Esophagus squamous epithelium (tissue), 4 donors: ENCODE measurements around the gene BCL2L11.

Experiments used
- POLR2A ChIP-seq, 4 donors: fragments of 450-650 bp; IDR thresholded peaks; one replicate each; pipeline ENCODE4 v1.6.1; 2017; ENCODE audit warnings: antibody characterized with exemption in 4 of 4, mild to moderate bottlenecking in 4 of 4, moderate library complexity in 3 of 4
- TF ChIP-seq, protein P1 (sequence below), 6 experiments: fragments of 450-650 bp in 4 of 6; fragments of 200-600 bp in 2 of 6; sonication (generic) in 2 of 6; IDR thresholded peaks; one replicate each; pipeline ENCODE4 v1.5.1; 2016 to 2019; ENCODE audit warnings: antibody characterized with exemption in 6 of 6, mild to moderate bottlenecking in 4 of 6, moderate library complexity in 4 of 6

DNA sequence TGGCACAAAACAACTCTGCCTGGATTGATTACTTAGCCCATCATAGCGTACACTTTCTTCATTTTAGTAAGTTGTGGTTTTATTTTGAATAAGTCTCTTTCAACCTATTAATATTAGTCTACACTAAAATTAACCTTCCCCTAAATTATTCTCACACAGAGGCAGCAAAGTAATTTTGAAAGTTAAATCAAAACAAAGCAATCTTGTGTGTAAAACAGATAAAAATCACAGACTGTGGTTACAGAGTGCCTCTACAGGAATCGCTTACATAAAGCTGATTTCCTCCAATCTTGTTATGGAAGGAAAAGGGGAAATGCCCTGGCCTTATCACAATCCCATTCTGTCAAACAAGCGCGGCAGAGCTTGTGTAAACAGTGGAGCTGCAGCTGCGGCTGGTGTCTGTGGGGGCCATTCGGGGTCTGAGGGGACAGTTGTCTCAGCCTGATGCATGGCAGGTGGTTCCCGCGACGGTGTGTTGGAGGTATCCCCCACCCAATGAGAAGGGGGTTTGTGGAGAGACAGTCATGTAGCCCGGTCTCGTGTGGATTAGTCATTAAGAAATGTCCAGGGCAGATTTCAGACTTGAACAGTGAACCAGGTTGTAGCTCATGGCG, 42.1 kb downstream of the BCL2L11 start:
- TF ChIP-seq, protein P1, sequence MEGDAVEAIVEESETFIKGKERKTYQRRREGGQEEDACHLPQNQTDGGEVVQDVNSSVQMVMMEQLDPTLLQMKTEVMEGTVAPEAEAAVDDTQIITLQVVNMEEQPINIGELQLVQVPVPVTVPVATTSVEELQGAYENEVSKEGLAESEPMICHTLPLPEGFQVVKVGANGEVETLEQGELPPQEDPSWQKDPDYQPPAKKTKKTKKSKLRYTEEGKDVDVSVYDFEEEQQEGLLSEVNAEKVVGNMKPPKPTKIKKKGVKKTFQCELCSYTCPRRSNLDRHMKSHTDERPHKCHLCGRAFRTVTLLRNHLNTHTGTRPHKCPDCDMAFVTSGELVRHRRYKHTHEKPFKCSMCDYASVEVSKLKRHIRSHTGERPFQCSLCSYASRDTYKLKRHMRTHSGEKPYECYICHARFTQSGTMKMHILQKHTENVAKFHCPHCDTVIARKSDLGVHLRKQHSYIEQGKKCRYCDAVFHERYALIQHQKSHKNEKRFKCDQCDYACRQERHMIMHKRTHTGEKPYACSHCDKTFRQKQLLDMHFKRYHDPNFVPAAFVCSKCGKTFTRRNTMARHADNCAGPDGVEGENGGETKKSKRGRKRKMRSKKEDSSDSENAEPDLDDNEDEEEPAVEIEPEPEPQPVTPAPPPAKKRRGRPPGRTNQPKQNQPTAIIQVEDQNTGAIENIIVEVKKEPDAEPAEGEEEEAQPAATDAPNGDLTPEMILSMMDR (IDR thresholded peaks at IDR 0.05) = no peak
- TF ChIP-seq POLR2A (IDR thresholded peaks at IDR 0.05) = no peak
